AG09319 (cell line): Measurements from ENCODE around the gene ALDOB.
"Not testable (repeated sequence)": the region's sequence is repeated elsewhere in the genome, so short reads cannot be mapped to it uniquely, and the experiment has no call there.

Experiments used
- DNase-seq: peaks from one replicate; pipeline ENCODE4 v3.0.0-alpha.2; 2010; ENCODE audit warnings: low read depth; ENCODE audit errors: extremely low read depth
- CTCF ChIP-seq: IDR thresholded peaks from 2 replicates; pipeline ENCODE4 v1.5.1; 2011; ENCODE audit warnings: low read depth, mild to moderate bottlenecking, inconsistent platforms, low read length, moderate library complexity

ALDOB gene

GRCh38 chr9:101388507-101388993 lies 47.0 kb downstream of the ALDOB start:
- peak; percentile 24 for TF ChIP-seq CTCF

GRCh38 chr9:101387871-101388506 lies 47.6 kb downstream of the ALDOB start:
- peak; percentile 68 for TF ChIP-seq CTCF
- no peak for DNase-seq

More at GRCh38 chr9:101388507-101388993, 47.0 kb downstream of the ALDOB start:
- no peak for DNase-seq

GRCh38 chr9:101384873-101385536 lies 50.6 kb downstream of the ALDOB start, which contains the start of gene BAAT:
Gene BAAT (minus strand): TSS chr9:101385006. CDS start chr9:101371404, 13,602 bp downstream.
- not testable (repeated sequence) for DNase-seq

- no peak for DNase-seq
- TF ChIP-seq CTCF: no peak
Observed at GRCh38 chr9:101383361-101383760, 52.2 kb downstream of the ALDOB start.

- TF ChIP-seq CTCF: no peak
- DNase-seq: no peak
Observed at GRCh38 chr9:101381833-101382342, 53.7 kb downstream of the ALDOB start.

GRCh38 chr9:101381118-101381517 lies 54.5 kb downstream of the ALDOB start:
- no peak for DNase-seq
- TF ChIP-seq CTCF: no peak

GRCh38 chr9:101380295-101380694 lies 55.3 kb downstream of the ALDOB start:
- no peak for DNase-seq
- TF ChIP-seq CTCF: no peak
